HG03039 (cell line): ENCODE measurements around the gene RNF11.
"Not testable (repeated sequence)": the region's sequence is repeated elsewhere in the genome, so short reads cannot be mapped to it uniquely, and the experiment has no call there.

Experiments used
- ATAC-seq: cut with Tn5 transposase; IDR thresholded peaks from one replicate; pipeline ENCODE4 v1.9.1; 2021; ENCODE audit warnings: mild to moderate bottlenecking, moderate library complexity; ENCODE audit not compliant: unreplicated experiment

Gene RNF11

GRCh38 chr1:51235673-51236530, at the start of gene RNF11:
Gene RNF11 (plus strand): TSS chr1:51236273. CDS start chr1:51236757, 484 bp downstream.
- peak; percentile 88 for ATAC-seq

GRCh38 chr1:51188230-51188629, 47.8 kb upstream of the RNF11 start:
- ATAC-seq = no peak

- no peak for ATAC-seq
Measured at GRCh38 chr1:51189421-51190073, 46.5 kb upstream of the RNF11 start.

- ATAC-seq = no peak
Measured at GRCh38 chr1:51190961-51191360, 45.1 kb upstream of the RNF11 start.

- ATAC-seq = no peak
Measured at GRCh38 chr1:51192213-51192843, 43.7 kb upstream of the RNF11 start.

- ATAC-seq = no peak
Measured at GRCh38 chr1:51193564-51193963, 42.5 kb upstream of the RNF11 start.

- ATAC-seq = no peak
Measured at GRCh38 chr1:51203121-51203873, 32.8 kb upstream of the RNF11 start.

GRCh38 chr1:51203874-51204245, 32.2 kb upstream of the RNF11 start:
- ATAC-seq = no peak

- ATAC-seq = no peak
Measured at GRCh38 chr1:51210055-51210454, 26.0 kb upstream of the RNF11 start.

GRCh38 chr1:51210676-51211075, 25.4 kb upstream of the RNF11 start:
- ATAC-seq = no peak

- ATAC-seq = no peak
Measured at GRCh38 chr1:51214615-51215131, 21.4 kb upstream of the RNF11 start.

- no peak for ATAC-seq
Measured at GRCh38 chr1:51215169-51215568, 20.9 kb upstream of the RNF11 start.

- ATAC-seq = no peak
Measured at GRCh38 chr1:51216631-51217030, 19.4 kb upstream of the RNF11 start.

- ATAC-seq = no peak
Measured at GRCh38 chr1:51217101-51217500, 19.0 kb upstream of the RNF11 start.

- ATAC-seq = no peak
Measured at GRCh38 chr1:51218570-51218969, 17.5 kb upstream of the RNF11 start.

GRCh38 chr1:51219022-51219421, 17.1 kb upstream of the RNF11 start:
- no peak for ATAC-seq

- ATAC-seq = not testable (repeated sequence)
Measured at GRCh38 chr1:51221529-51221928, 14.5 kb upstream of the RNF11 start.

- ATAC-seq = no peak
Measured at GRCh38 chr1:51222136-51222787, 13.8 kb upstream of the RNF11 start.

GRCh38 chr1:51222809-51223208, 13.3 kb upstream of the RNF11 start:
- ATAC-seq = no peak

GRCh38 chr1:51224255-51224654, 11.8 kb upstream of the RNF11 start:
- no peak for ATAC-seq
